ENCODE data around the gene SPTBN1.

Gene SPTBN1

DNA sequence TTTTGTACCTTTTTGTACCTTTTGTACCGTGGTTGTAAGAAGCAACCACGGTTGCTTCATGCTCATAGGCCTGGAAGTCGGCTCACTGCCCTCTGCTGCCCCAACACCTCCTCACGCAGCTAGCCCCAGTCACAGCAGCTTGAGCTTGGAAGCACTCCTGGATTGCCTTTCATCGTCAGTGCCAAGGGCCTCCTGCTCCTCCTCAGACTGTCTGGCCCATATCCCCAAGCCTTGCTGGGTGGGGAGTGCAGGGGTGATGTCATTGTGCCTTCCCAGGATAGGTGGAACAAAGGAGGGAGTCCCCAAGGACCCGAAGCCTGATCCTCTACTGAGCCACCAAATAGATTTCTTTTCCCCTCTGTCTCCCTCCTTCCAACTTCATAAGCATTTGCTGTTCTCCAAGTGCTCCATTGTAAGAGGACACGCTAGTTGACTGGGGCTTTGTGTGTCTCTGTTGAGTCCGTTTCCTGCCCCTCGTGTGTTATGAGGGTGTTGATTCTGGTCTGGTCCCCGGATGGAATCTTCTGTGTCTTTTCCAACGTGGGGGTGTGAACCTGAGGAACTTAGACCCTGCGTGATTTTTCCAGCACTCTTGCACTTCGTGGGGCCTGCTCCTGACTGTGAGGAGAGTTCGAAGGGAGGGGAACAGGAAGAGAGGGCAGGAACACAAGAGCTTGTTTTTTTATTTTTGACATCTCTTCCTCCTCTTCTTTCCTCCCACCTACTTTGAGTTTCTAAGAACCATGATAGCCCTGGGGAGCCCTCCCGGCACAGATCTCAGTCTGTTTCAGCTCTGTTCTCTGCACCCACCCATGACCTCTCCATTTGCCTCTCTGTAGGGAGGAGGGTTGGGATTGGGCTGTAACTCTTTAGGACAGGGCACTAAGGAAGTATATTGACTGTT, 140.1 kb downstream of the SPTBN1 start:
- DNase-seq, result peak; percentile 51

DNA sequence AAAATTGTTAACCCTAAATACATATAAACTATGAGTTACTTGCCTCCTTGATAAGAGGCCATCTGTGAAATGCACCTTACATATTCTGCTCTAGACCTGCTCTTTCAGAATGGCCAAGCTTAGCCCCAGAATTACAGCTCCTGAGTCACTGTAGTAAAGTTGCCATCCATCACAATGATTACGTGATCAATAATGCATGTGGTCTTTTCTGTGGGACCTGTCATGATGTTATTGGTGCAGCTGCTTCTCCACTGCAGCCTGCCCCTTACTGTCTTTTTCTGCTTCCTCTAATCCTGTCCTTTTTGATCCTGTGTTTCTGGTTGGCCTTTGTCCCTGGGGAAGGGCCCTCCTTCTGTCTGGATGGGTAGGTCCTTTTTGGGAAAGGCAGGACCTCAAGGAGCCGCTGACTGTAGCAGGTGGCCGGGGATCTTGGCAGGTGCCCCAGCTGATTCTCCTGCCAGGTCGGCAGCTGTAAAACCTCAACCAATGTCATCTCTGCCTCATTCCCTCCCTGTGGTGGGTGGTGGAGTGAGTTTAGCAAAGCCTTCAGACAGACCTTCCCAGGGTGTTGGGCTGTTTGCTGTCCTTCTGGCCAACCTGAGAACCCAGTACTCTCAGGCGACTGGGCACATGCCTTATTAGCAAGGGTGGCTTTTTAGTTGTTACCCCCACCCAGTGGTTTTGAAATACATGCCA, 141.2 kb downstream of the SPTBN1 start:
- DNase-seq, result peak; percentile 91

GRCh38 chr2:54598347-54599325, 142.5 kb downstream of the SPTBN1 start:
- no peak for DNase-seq

DNA sequence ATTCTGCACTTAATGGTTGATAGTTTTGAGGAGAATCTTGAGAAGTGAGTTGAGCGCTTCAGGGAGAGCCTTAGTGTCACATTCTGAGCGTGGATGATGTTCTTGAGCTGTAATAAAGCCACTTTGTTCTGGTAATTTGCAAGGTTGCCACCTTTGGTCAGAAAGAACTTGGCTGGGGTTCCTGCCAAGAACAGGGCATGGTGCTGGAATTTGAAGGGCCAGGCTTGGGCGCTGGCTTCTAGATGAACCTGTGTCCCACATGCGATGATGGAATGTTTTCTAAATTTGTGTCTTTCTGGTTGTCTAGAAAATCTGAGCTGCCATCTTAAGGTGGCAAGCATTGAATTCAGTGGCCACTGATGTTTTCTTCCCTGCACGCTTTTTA, 143.2 kb downstream of the SPTBN1 start:
- no peak for DNase-seq

- DNase-seq, result peak; percentile 53
These were observed 143.8 kb downstream of the SPTBN1 start for GRCh38 chr2:54599914-54600313.

- DNase-seq, result no peak
These were observed 145.2 kb downstream of the SPTBN1 start for GRCh38 chr2:54601339-54601738.

- DNase-seq, result no peak
These were observed 146.7 kb downstream of the SPTBN1 start for GRCh38 chr2:54602736-54603322.

DNA sequence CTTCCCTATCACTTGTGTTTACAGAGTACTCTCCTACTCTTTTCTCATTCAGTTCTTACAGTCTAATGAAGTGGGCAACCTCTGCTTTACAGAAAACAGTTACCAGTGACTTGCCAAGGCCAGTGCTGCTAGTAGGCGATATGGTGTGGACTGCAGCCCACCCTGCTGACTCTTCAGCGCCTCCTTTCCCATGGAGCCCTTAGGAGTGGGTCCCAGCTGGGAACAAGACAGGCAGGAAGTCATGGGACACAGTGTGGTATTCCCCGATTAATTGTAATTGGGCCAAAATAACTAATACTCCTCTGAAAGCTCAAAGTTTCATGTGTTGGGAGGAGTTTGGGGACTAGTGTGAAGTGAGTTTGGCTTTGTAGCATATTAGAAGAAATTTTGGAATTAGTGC, 147.2 kb downstream of the SPTBN1 start:
- no peak for DNase-seq

DNA sequence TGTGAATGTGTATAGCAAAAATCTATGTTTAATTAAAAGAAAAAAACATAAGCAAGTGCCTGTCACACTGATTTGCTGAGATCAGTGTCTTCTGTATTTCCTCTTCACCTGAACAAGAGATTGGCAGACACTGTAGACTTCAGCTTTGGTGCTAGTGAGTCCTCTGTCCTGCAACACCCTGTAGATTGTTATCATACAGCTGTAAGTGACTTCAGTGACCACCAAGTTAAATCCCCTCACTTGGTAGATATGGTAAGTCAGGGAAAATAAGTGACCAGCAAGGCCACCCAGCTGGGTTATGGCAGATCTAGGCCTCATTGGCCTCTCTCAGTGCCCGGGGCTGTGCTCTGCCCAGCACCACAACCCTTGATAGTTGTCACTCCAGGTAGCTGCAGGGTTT, 147.7 kb downstream of the SPTBN1 start:
- no peak for DNase-seq

GRCh38 chr2:54604871-54605270, 148.7 kb downstream of the SPTBN1 start:
- DNase-seq, result no peak

GRCh38 chr2:54605836-54606235, 149.7 kb downstream of the SPTBN1 start:
- no peak for DNase-seq

GRCh38 chr2:54606393-54606958, 150.3 kb downstream of the SPTBN1 start:
- no peak for DNase-seq

DNA sequence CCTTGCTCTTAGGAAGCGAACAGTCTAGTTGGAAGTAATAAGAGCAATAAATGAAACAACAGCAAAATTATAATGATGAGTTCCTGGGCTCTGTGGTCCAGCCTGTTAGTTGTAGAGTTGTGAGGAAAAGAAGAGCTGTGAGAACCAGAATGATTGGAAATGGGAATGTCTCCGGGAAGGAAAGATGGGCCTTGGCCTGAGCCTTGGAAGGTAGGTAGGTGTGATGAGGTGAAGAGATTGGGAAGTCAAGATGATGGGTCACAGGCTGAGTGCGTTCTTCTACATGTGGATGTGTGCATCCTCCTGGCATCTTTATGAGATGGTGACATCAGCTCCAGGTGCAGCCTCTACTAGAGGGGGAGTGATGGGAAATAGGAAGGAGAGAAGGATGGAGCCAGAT, 152.1 kb downstream of the SPTBN1 start:
- DNase-seq, result no peak

DNA sequence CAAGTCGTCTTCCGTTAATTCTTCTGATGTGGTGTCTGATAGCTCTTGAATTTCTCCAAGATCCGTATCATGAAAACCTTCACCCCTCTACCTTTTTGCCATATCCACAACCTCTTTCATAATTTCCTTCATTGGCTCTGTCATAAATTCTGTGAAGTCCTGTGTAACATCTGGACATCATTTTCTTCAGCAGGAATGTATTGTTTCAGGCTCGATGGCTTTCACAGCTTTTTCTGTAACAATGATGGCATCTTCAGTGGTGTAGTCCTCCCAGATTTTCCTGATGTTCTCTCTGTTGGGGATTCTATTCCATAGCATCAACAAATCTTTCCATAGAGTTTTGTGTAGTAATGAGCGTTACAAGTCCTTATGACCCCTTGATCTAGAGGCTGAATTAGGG, 153.1 kb downstream of the SPTBN1 start:
- DNase-seq, result no peak

DNA sequence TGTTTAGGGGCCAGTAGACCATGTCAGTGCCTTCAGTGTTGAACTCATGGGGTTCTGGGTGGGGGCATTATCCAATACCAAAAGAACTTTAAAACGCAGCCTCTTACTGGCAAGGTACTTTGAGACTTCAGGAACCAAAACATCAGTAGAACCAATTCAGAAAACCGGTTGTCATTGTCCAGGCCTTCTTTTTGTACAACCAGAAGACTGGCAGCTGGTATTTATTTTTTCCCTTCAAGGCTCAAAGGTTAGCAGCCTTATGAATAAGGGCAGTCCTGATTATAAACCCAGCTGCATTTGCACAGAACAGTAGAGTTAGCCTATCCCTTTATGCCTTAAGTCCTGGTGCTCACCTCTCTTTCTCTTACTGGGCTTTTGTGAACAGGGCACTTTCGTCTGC, 153.5 kb downstream of the SPTBN1 start:
- DNase-seq, result no peak

- no peak for DNase-seq
These were observed 154.6 kb downstream of the SPTBN1 start for GRCh38 chr2:54610700-54611099.

DNA sequence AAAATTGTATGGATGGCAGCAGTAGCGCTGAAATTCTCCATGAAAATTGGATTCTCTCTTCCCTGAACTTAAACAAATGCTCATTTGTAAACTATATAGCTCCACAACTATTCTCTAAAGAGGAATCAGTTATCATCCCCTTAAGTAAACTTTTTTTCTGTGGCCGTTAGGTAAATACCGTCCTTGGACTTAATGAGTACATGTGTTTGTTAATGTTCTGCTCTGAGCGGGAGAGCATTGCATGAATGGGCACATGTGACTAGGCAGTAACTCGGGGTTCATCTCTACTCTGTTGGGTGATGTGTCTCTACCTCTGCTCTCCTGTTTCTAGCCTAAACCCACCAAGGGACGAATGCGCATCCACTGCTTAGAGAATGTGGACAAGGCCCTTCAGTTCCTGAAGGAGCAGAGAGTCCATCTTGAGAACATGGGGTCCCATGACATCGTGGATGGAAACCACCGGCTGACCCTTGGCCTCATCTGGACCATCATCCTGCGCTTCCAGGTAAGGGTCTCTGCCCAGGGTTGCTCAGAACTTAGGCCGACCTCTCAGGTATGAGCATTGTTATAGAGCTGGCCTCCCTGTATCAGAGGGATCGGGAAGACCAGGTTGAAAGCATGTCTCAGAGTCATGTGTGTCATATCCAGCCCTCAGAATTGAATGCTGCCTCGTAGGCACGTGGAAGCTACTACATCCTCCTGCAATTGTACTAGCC, 155.9 kb downstream of the SPTBN1 start:
- no peak for DNase-seq

DNA sequence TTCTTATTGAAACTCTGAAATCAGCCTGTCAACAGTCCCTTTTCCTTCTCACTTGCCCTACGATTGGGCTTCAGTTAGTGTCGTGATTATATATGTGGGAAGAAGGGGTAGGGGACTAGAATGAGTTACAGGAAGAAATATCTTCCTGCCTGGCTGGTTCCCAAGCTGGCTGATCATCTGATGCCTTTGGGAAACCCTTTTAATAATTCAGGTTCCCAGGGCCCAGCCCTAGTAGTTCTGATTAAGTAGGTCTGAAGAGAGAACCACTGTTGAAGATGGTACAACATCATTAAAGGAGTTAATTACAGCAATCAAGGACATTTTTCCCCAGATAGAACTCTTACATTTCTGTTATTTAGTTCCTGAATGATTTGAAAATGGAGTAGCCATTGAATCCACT, 157.3 kb downstream of the SPTBN1 start:
- peak; percentile 15 for DNase-seq

DNA sequence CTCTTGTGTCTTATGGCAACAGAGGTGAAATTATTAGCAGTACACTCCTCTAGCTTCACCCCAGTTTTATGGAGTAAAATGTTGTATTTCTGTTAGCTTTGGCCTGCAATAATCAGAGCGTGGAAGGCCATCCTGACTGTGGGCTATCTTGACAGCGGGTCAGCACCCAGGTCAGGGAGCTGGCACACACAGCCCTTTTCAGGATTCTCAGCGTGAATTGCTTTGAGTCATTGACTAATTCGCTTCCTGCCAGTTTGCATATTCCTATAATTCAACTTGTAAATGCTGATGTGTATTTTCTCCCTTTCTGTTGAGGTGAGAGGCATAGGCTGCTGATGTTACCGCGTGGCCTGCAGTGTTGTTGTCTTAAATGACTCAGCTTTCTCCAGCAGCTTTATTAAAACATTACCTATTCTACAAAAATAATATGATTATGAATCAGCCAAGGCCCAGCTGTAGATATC, 157.7 kb downstream of the SPTBN1 start:
- DNase-seq, result no peak

- DNase-seq, result no peak
These were observed 158.7 kb downstream of the SPTBN1 start for GRCh38 chr2:54614819-54615218.

DNA sequence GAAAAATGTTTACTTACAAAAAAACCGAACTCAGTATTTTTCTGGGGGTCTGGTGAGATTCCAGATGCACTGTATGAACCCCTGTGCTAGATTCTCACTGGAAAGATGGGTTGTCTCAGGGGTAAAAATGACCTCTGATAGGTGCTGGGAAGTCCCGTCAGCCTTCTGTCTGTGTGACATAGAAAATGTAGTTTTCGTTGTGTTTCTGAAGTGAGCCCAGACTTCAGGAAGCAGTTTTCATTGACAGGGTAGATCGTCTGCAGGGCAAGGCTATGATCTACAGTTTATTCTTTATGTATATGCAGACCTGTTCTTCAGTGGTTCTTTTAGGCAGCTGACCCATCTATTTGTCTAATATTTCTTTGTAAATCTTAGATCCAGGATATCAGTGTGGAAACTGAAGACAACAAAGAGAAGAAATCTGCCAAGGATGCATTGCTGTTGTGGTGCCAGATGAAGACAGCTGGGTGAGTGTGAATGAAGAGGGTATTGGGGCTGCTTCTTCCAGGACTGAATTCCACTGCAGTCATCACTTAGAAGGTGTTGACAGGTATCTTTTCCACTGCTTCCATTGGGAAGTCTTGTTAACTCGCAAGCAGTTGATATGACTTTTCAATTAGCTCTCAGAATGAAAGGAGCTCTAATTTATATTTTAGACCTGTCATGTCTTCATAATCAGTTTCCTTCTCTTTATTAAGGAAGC, 159.9 kb downstream of the SPTBN1 start:
- DNase-seq, result no peak
